CD4-positive, alpha-beta T cell treated with Interleukin-12 subunit alpha and Interleukin-12 subunit beta, for 1 hour (primary cell): ENCODE data around the gene NOP9.
A peak's percentile ranks its signal among the peaks of the same experiment; 100 is the strongest.

Source experiments
- DNase-seq: peaks from one replicate; pipeline ENCODE4 v3.0.0-alpha.2; 2020

Gene NOP9

GRCh38 chr14:24284501-24285035 lies 15.1 kb upstream of the NOP9 start:
- DNase-seq, result no peak

- no peak for DNase-seq
These were observed 14.3 kb upstream of the NOP9 start for GRCh38 chr14:24285351-24285750.

DNA sequence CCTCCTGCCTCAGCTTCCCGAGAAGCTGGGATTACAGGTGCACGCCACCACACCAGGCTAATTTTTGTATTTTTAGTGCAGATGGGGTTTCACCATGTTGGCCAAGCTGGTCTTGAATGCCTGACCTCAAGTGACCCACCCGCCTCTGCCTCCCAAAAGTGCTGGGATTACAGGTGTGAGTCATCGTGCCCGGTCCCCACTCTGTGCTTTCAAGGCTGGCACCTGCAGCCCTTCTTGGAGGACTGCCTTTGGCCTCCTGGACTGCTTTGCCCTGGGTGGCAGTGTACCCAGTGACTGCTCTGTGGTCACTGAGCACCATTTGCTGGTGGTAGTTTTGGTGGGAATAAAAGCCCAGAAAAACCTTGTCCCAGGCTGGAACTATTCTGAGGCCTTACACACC lies 12.7 kb upstream of the NOP9 start:
- no peak for DNase-seq

- DNase-seq, result no peak
These were observed 9.9 kb upstream of the NOP9 start for GRCh38 chr14:24289649-24290280.

DNA sequence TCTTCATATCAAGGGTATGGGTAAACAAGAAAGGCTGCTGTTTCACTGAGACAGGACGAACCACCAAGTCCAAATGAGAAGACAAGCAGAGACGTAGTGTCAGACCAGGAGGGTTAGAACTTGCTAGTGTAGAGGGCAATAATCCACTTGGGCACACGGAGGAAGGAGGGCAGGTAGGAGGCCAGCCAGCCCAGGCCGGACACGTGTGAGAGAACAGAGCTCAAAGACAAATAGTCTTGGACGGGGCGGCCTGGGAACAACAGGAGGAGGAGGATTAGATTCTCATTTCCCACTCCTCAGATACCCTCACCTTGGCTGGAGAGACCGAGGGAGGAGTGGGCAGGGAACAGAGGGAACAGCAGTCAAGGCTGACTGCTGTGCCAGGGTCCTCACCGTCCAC lies 8.9 kb upstream of the NOP9 start:
- no peak for DNase-seq

DNA sequence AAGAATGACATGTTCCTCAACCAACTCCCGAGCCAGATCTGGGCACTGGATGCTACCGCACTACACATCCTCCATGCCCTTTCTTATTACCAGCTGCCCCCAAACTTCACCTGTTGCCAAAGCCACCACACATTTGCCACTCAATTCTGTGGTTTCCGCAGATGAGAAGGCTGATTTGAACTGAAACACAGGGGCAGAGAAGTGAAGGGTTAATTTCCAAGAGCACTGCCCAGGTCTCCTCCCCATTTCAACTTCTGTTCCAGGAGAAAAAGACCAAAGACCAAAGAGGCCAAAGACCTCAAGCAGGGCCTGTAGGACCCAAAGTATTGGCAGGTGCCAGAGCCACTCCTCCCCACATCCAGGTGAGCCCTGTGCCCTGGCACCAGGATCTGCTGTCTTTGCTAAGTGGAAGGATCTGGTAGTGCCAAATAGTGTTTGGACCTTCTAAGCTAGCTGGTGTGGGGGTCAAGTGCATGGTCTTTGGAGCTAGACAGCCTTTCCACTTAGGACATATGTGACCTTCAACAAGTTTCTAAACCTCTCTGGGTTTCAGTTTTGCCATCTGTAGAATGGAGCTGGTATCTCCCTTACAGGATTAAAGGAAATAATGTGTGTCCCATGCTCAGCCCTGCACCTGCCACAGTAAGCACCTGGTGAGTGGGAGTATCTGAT lies 8.1 kb upstream of the NOP9 start:
- no peak for DNase-seq

DNA sequence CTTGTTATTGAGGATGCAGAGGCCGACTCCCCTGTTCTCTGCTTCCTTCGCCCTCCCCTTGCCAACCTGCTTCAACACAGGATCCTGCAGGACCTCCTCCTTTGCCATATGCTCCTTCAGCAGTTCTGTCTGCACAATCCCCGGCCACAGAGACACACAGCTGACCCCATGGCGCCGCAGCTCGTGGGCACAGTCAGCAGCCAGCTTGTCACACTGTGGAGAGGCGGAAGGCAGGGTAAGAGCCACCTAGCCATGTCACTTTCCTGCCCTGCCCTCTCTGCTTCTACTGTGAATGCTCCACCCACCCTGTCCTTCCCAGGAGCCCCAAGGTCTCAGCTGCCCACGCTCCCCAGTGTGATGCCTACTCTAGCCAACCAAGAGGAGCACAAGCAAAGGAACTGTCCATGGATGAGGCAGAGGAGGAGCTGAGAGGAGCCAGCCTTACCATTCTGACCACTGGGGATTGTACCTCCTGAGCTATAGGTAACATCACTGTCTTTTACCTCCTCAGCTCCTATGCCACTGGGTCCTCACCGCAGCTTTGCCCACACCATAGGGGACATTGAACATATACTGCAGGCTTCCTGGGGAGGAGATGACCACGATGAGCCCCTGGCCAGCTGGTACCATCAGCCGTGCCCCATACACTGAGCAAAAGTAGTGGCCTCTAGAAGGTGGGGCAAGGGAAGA lies 7.4 kb upstream of the NOP9 start:
- no peak for DNase-seq

GRCh38 chr14:24293525-24293924 lies 6.1 kb upstream of the NOP9 start:
- DNase-seq, result no peak

GRCh38 chr14:24296341-24297157 lies 3.1 kb upstream of the NOP9 start:
- DNase-seq, result peak; percentile 82

GRCh38 chr14:24297190-24297964 lies 2.3 kb upstream of the NOP9 start:
- DNase-seq, result peak; percentile 22

DNA sequence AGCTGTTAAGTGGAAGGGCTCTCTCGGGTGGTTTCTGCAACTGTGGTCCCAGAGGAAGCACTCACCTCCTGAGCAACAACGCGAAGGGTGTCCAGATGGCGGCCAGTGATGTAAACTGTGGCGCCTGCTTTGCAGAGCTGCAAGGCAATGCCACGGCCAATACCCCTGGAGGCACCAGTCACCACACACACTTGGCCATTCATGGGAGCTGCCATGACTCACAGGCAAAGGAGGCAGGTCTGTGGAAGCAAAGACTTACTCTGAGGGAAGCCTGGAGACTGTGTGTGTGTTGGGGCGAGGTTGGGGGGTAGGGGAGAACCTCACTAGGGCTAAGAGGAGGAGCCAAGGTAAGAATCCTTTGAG lies 777 bp upstream of the NOP9 start:
- peak; percentile 18 for DNase-seq

DNA sequence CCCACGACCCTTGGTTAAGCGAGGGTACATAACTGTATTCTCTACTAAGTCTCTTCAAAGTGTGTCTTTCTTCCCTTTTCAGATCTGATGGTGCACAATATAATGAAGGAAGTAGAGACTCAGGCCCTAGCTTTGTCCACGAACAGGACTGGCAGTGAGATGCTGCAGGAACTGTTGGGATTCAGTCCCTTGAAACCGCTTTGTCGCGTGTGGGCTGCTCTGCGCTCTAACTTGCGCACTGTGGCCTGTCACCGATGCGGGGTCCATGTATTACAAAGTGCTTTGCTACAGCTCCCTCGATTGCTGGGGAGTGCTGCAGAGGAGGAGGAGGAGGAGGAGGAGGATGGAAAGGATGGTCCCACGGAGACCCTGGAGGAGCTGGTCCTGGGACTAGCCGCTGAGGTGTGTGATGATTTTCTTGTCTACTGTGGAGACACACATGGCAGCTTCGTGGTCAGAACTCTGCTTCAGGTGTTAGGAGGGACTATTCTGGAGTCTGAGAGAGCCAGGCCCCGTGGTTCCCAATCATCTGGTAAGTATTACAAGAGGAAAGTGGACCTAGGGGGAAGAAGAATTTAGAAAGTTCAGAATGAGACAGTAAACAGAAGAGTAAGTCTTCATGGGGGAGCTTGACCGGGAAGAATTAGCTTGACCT lies 803 bp downstream of the NOP9 start:
- DNase-seq, result no peak

DNA sequence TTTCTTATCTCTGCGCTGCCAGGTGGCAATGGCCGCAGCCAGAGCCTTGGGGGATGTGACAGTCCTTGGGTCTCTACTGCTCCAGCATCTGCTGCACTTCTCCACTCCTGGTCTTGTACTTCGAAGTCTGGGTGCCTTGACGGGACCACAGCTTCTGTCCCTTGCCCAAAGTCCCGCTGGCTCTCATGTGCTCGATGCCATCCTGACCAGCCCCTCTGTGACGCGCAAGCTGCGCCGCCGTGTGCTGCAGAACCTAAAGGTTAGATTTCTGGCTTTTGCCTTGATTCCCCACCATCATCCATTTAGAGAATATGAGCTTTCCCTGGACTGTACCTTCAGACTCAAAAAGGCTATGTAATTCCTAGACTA lies 4.4 kb downstream of the NOP9 start:
- no peak for DNase-seq

GRCh38 chr14:24307156-24307574 lies 7.5 kb downstream of the NOP9 start:
- no peak for DNase-seq

- peak; percentile 74 for DNase-seq
These were observed 8.1 kb downstream of the NOP9 start, which contains the start of gene CIDEB for GRCh38 chr14:24307575-24308341. CIDEB (minus strand) TSS chr14:24307977; CDS start chr14:24307858, 119 bp downstream.

- DNase-seq, result no peak
These were observed 8.9 kb downstream of the NOP9 start for GRCh38 chr14:24308342-24309124.

- DNase-seq, result no peak
These were observed 10.1 kb downstream of the NOP9 start, which contains the start of gene LTB4R2 for GRCh38 chr14:24309538-24310264. LTB4R2 (plus strand) TSS chr14:24310140; CDS start chr14:24310665, 525 bp downstream.

GRCh38 chr14:24310265-24310645 lies 10.6 kb downstream of the NOP9 start:
- no peak for DNase-seq
